CD14-positive monocyte (primary cell): ENCODE results near the gene FAM228B. TPM values are rescaled to one million over a fixed set of nuclear protein-coding genes. Genes with fewer than 3 reads are reported as not detected.

Experiments used
- DNase-seq, 3 donors: peaks; one replicate each; pipeline ENCODE4 v3.0.0-alpha.2; 2011 to 2022
- H2AFZ ChIP-seq: 2 replicates; pipeline ENCODE4 v1.6.0; 2012; ENCODE audit warnings: mild to moderate bottlenecking, low read depth, low read length, inconsistent platforms; ENCODE audit not compliant: insufficient read depth, poor library complexity, severe bottlenecking
- H3K27ac ChIP-seq, 2 donors: 1 replicate in 1 of 2; 2 replicates in 1 of 2; pipeline ENCODE4 v1.5.1; 2012 to 2013; ENCODE audit warnings: low read length in 2 of 2, control low read depth in 1 of 2, inconsistent platforms in 1 of 2, low read depth in 1 of 2, mild to moderate bottlenecking in 1 of 2
- H3K27me3 ChIP-seq, 2 donors: one replicate each; pipeline versions ENCODE4 v1.6.0 to v1.6.1; 2011 to 2013; ENCODE audit warnings: low read length in 2 of 2; ENCODE audit not compliant: control insufficient read depth in 2 of 2, insufficient read depth in 2 of 2
- H3K36me3 ChIP-seq, 2 donors: replicated peaks in 1 of 2; 1 replicate in 1 of 2; 2 replicates in 1 of 2; pipeline versions ENCODE4 v1.5.1 to v1.6.1; 2012 to 2013; ENCODE audit warnings: low read length in 2 of 2, control low read depth in 1 of 2, inconsistent platforms in 1 of 2, mild to moderate bottlenecking in 1 of 2; ENCODE audit not compliant: insufficient read depth in 2 of 2, control insufficient read depth in 1 of 2
- H3K4me1 ChIP-seq, 2 donors: 1 replicate in 1 of 2; 2 replicates in 1 of 2; pipeline versions ENCODE4 v1.5.1 to v1.6.1; 2012 to 2013; ENCODE audit warnings: low read length in 2 of 2, control low read depth in 1 of 2, inconsistent platforms in 1 of 2, mild to moderate bottlenecking in 1 of 2, moderate library complexity in 1 of 2; ENCODE audit not compliant: insufficient read depth in 2 of 2, control insufficient read depth in 1 of 2
- H3K4me2 ChIP-seq: replicated peaks from 2 replicates; pipeline ENCODE3; 2012; ENCODE audit warnings: low read length, moderate library complexity, mild to moderate bottlenecking; ENCODE audit not compliant: poor library complexity, severe bottlenecking; ENCODE audit errors: extremely low read depth
- H3K4me3 ChIP-seq, 3 experiments: fragments of 200-600 bp in 1 of 3; sonication (generic) in 1 of 3; replicated peaks in 1 of 3; 1 replicate in 2 of 3; 2 replicates in 1 of 3; pipeline ENCODE4 v1.5.1; 2011 to 2013; ENCODE audit warnings: low read length in 3 of 3, mild to moderate bottlenecking in 3 of 3, control low read depth in 2 of 3, low read depth in 2 of 3, inconsistent platforms in 1 of 3, moderate library complexity in 1 of 3
- H3K79me2 ChIP-seq: 2 replicates; pipeline ENCODE4 v1.6.0; 2012; ENCODE audit warnings: mild to moderate bottlenecking, control low read depth, inconsistent platforms, low read length, moderate library complexity; ENCODE audit not compliant: insufficient read depth
- H3K9ac ChIP-seq: 2 replicates; pipeline ENCODE4 v1.6.0; 2017; ENCODE audit warnings: low read length, mild to moderate bottlenecking; ENCODE audit not compliant: insufficient read depth, poor library complexity, severe bottlenecking
- H3K9me3 ChIP-seq, 2 donors: replicated peaks in 1 of 2; 1 replicate in 1 of 2; 2 replicates in 1 of 2; pipeline versions ENCODE4 v1.5.1 to v1.6.1; 2012 to 2013; ENCODE audit warnings: low read length in 2 of 2, control low read depth in 1 of 2; ENCODE audit not compliant: control insufficient read depth in 1 of 2, insufficient read depth in 1 of 2
- H4K20me1 ChIP-seq: 2 replicates; pipeline ENCODE4 v1.6.0; 2012; ENCODE audit warnings: mild to moderate bottlenecking, low read length, control low read depth, moderate library complexity; ENCODE audit not compliant: insufficient read depth
- H3K27ac Mint-ChIP-seq, 7 donors: one replicate each; pipeline ENCODE4 v1.8.0; 2020; ENCODE audit warnings: mild to moderate bottlenecking in 7 of 7, mixed read lengths in 7 of 7, moderate library complexity in 6 of 7, inconsistent platforms in 2 of 7
- H3K27me3 Mint-ChIP-seq, 3 donors: one replicate each; pipeline ENCODE4 v1.8.0; 2021 to 2022; ENCODE audit warnings: low read depth in 3 of 3, mild to moderate bottlenecking in 3 of 3, mixed read lengths in 3 of 3, moderate library complexity in 3 of 3, inconsistent platforms in 1 of 3
- H3K36me3 Mint-ChIP-seq, 2 donors: one replicate each; pipeline ENCODE4 v1.8.0; 2020; ENCODE audit warnings: mixed read lengths in 2 of 2, inconsistent platforms in 1 of 2, mild to moderate bottlenecking in 1 of 2
- H3K4me1 Mint-ChIP-seq: one replicate; pipeline ENCODE4 v1.8.0; 2020; ENCODE audit warnings: mild to moderate bottlenecking, mixed read lengths
- H3K4me3 Mint-ChIP-seq, 2 donors: one replicate each; pipeline ENCODE4 v1.8.0; 2020; ENCODE audit warnings: mild to moderate bottlenecking in 2 of 2, mixed read lengths in 2 of 2, moderate library complexity in 1 of 2
- H3K9me3 Mint-ChIP-seq, 7 donors: one replicate each; pipeline ENCODE4 v1.8.0; 2020 to 2022; ENCODE audit warnings: mixed read lengths in 7 of 7, mild to moderate bottlenecking in 6 of 7, moderate library complexity in 6 of 7, inconsistent platforms in 2 of 7
- WGBS: methylation state at CpG from one replicate; pipeline ENCODE4 v1.1.5; 2013; ENCODE audit warnings: missing lambda C conversion rate; ENCODE audit not compliant: insufficient coverage; 5-methylcytosine and 5-hydroxymethylcytosine counted together
- intact Hi-C, 2 donors: fragments of 100-400 bp; cut with micrococcal nuclease; formaldehyde crosslinking; loops; one replicate each; pipeline versions ENCODE4 v1.15.0 to v1.15.1; 2023
- polyA plus RNA-seq, 3 donors: library from polyadenylated mRNA; depleted of rRNA in 1 of 3; unstranded in 2 of 3; stranded (reverse) in 1 of 3; fragments of 300-500 nt in 2 of 3; fragments of >200 nt in 1 of 3; fragmentation: Illumina TruSeq in 2 of 3; gene quantifications; 1 replicate in 2 of 3; 2 replicates in 1 of 3; pipeline ENCODE4 v1.2.3, GENCODE V29; 2012 to 2021
- TF ChIP-seq, protein P1 (sequence below): fragments of 200-600 bp; IDR thresholded peaks from one replicate; pipeline ENCODE4 v1.8.0; 2022; ENCODE audit warnings: antibody characterized with exemption, mild to moderate bottlenecking

FAM228B gene
- polyA plus RNA-seq, 3 donors, result 6.5 to 16.1 (median 7.5) TPM

DNA sequence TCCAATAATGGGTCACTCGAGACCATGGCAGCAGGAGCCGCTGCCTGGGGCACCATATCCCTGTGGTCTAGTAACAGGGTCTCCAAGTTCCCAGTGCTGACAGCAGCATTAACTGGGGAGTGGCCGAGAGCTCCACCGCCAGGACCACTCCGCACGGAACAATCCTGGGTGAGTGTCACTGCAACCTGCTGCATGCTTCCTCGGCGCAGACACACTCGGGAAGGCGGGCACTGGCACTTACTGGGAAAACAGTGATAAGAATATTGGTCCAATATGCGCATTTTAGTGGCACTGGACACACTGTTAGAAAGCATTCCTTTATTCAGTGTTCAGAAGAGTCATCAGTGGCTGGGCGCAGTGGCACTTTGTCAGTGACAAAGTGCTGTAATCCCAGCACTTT lies 81.2 kb downstream of the FAM228B start:
- H2AFZ ChIP-seq, result no peak overlapping the region
- H3K36me3 ChIP-seq, result peaks cover 81 to 87% of the 10 kb centered on the region in 2 donors
- H3K27ac Mint-ChIP-seq, result no peak overlapping the region
- no peak overlapping the region for H3K9ac ChIP-seq
- H3K9me3 ChIP-seq, result no peaks in the 10 kb centered on the region
- peaks cover 82 to 91% of the 10 kb centered on the region in 2 donors for H3K36me3 Mint-ChIP-seq
- no peaks in the 10 kb centered on the region for H3K79me2 ChIP-seq
- over 99% methylated on average over 12 of the region's 12 CpGs for WGBS
- H3K4me3 Mint-ChIP-seq, result no peak overlapping the region
- peaks cover 0 to 2% (median 0%) of the 10 kb centered on the region in 7 donors for H3K9me3 Mint-ChIP-seq
- DNase-seq, result no peak
- no peaks in the 10 kb centered on the region for H3K4me1 ChIP-seq
- H3K4me1 Mint-ChIP-seq, result no peaks in the 10 kb centered on the region
- no peak overlapping the region for H3K27ac ChIP-seq
- H3K4me3 ChIP-seq, result no peak overlapping the region
- TF ChIP-seq, protein P1, sequence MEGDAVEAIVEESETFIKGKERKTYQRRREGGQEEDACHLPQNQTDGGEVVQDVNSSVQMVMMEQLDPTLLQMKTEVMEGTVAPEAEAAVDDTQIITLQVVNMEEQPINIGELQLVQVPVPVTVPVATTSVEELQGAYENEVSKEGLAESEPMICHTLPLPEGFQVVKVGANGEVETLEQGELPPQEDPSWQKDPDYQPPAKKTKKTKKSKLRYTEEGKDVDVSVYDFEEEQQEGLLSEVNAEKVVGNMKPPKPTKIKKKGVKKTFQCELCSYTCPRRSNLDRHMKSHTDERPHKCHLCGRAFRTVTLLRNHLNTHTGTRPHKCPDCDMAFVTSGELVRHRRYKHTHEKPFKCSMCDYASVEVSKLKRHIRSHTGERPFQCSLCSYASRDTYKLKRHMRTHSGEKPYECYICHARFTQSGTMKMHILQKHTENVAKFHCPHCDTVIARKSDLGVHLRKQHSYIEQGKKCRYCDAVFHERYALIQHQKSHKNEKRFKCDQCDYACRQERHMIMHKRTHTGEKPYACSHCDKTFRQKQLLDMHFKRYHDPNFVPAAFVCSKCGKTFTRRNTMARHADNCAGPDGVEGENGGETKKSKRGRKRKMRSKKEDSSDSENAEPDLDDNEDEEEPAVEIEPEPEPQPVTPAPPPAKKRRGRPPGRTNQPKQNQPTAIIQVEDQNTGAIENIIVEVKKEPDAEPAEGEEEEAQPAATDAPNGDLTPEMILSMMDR, result no peak
- no peaks in the 10 kb centered on the region for H3K27me3 ChIP-seq
- H4K20me1 ChIP-seq, result no peaks in the 10 kb centered on the region
- H3K4me2 ChIP-seq, result no peak overlapping the region
- intact Hi-C loops, result no loop called here
- peaks cover 0 to 3% (median 0%) of the 10 kb centered on the region in 3 donors for H3K27me3 Mint-ChIP-seq

DNA sequence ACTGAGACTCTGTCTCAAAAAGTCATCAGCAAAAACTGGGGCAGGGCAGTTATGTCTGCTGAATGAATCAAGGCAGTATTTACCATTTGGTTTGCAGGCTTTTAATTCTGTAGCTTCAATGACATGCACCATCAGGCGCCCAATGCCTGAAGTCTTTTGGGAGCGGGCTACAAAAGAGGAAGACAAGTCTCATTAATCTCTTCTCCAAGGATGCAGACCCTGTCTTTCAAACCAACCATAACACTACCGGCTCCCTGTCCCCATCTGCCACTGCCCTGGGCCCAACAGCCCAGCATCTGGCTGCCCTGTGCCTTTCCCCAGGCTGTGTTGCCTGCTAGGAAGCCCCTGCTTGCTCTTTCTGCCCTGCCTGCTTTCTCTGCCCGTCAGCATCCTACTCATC lies 81.9 kb downstream of the FAM228B start:
- Histone ChIP-seq H4K20me1 (no peaks in the 10 kb centered on the region), H3K4me2 (no peak overlapping the region), H3K79me2 (no peaks in the 10 kb centered on the region), H3K36me3 (peaks cover 87 to 93% of the 10 kb centered on the region in 2 donors), H2AFZ (no peak overlapping the region), H3K4me1 (no peaks in the 10 kb centered on the region), H3K27me3 (no peaks in the 10 kb centered on the region), H3K4me3 (no peak overlapping the region), H3K9ac (no peak overlapping the region), H3K9me3 (no peaks in the 10 kb centered on the region), H3K27ac (no peak overlapping the region)
- Mint-ChIP-seq H3K4me3 (no peak overlapping the region), H3K4me1 (peaks cover 5% of the 10 kb centered on the region), H3K9me3 (peaks cover 0 to 2% (median 0%) of the 10 kb centered on the region in 7 donors), H3K27me3 (peaks cover 0 to 3% (median 0%) of the 10 kb centered on the region in 3 donors), H3K27ac (no peak overlapping the region), H3K36me3 (peaks cover 85 to 93% of the 10 kb centered on the region in 2 donors)
- intact Hi-C loops, result no loop called here
- TF ChIP-seq, protein P1, result no peak
- 90% methylated on average over 4 of the region's 4 CpGs for WGBS
- DNase-seq, result no peak
